Right ventricle myocardium inferior (tissue), 1 donor: ENCODE data around the gene ZFR. TPM values are rescaled to one million over a fixed set of nuclear protein-coding genes. Genes with fewer than 3 reads are reported as not detected.
"Not testable (repeated sequence)": the region's sequence is repeated elsewhere in the genome, so short reads cannot be mapped to it uniquely, and the experiment has no call there.

ENCODE experiments used
- ATAC-seq: fragments of 200-7000 bp; cut with Tn5 transposase; one replicate; pipeline ENCODE4 v1.9.1; 2020; ENCODE audit warnings: mild to moderate bottlenecking, moderate library complexity
- DNase-seq: peaks from one replicate; pipeline ENCODE4 v3.0.0; 2021; ENCODE audit errors: missing footprints
- intact Hi-C: fragments of 100-400 bp; cut with DNase I; formaldehyde crosslinking; loops from one replicate; pipeline ENCODE4 v1.11.0; 2022
- total RNA-seq: library from RNA; stranded (reverse); fragmentation: NEBNext Ultra II Directional; extraction: Animal tissue kit (Norgen Biotek cat#: 25700); gene quantifications from one replicate; pipeline ENCODE4 v1.2.1, GENCODE V29; 2021
- donor health status: DM: no; HTN: yes; CAD: no; lungs with severe emphysema.

The ZFR gene
- total RNA-seq, 1 donor from 2014 or later: 51.8 TPM

DNA sequence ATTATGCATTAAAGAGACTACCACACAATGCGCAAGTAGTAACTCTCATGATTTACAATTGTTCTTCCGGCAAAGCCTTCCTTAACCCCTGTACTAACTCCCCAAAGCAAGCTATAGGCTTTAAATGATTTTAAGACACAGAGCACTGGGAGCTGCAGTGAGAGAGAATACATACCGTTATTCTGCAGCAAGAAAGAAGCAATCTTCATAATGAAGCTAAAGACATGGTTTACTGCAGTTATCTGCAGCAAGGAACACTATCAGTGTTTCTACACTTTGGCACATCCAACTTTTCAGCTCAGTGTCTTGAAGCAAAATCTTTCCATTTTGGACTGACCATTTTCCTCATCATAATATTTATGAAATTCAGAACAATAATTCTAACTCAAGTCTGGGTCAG is 61.0 kb downstream of the ZFR start:
- DNase-seq (no peak), ATAC-seq (no peak)
- intact Hi-C loops: loop anchor here (10.0 kb wide), 1 partner anchor 839 kb away; no protein-coding TSS in a partner anchor

DNA sequence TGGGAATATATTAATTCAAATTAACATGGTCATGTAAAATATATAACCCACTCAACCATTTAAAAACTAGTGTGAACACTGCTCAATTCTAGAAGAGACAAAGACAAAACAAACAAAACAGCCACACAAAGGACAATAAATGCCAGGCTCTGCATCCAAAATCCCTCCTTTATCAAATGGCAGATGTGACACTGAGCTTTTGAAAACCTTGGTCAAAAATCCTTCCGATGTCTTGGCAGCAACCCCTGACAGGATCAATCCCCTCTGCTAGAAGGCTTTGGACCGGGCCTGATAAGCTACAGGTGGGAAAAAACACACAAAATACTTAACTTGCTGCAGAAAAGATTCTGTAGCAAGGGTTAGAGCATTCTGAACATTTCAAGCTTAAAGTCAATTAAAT is 61.5 kb downstream of the ZFR start:
- DNase-seq: no peak
- ATAC-seq: no peak
- intact Hi-C loops: loop anchor here (10.0 kb wide), 1 partner anchor 838 kb away; no protein-coding TSS in a partner anchor

DNA sequence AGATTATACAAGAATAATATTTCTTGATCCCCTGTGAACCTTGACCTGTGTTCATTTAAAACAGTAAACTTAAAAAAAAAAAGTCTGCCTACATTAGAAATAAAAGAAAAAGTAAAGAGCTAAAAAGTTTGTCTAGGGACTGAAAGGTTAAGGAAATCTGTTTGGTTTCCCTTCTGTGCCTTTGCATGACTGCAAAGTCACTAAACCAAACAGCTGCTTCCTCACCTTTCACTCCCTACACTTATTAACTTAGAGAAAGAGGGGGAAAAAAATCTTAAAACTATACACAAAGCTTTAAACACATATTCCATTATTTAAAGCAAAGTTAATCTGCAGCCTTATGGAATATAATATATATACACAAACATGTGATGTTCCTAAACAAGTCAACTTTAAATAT is 65.1 kb downstream of the ZFR start:
- no peak for DNase-seq
- no peak for ATAC-seq
- intact Hi-C loops: no loop called here

DNA sequence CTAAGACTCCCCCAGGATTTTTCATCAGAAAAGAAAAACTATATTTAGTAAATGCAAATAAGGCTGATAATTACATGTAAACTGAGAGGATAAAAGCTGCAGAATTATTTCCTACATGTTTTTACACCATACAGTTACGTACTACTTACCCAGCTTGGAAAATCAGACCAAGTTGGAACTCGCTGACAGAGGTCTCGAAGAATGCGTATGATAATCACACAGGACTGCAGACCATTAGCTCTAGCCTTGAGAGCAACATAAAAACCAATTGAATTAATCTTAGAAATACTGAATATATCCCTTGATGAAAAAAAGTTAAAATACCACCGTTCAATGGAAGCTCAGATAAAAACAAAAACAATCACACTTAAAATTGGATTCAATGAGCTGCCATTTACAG is 65.6 kb downstream of the ZFR start:
- intact Hi-C loops: no loop called here
- ATAC-seq: no peak
- no peak for DNase-seq

DNA sequence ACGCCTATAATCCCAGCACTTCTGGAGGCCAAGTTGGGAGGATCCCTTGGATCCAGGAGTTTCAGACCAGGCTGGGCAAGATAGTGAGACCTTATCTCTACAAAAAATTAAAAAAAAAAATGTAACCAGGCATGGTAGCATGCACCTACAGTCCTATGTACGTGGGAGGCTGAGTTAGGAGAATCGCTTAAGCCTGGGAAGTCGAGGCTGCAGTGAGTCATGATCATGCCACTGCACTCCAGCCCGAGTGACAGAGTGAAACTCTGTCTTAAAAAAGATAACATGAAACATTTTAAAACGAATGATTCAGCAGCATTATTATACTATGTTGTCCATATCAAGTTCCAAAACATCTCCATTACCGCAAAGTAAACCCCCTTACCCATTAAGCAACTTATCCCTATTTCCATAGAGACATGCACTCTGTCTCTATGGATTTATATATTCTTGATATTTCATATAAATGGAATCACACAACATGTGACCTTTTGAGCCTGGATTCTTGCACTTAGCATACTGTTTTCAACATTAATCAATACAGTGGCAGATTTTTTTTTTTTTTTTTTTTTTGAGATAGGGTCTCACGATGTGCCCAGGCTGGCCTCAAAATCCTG is 74.9 kb downstream of the ZFR start:
- DNase-seq (no peak), ATAC-seq (no peak)
- intact Hi-C loops: no loop called here

DNA sequence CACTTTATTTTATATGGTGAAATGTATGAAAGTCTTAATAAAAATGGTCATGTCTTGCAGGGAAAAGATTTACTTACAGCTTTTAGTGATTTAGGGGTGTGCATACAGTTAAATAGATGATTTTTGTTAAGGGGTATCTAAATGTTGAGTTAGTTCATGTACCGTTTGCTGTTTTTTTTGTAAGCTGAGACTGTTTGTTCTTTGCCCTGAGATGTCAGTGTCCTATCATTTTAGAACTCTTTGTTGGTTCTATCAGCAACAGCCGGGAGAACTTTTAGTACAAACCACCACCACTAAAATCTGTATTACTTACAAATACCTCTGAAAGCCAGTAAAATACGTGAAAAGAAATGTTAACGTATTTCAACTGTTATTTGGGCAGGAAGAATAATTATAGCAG is 75.5 kb downstream of the ZFR start:
- intact Hi-C loops: no loop called here

DNA sequence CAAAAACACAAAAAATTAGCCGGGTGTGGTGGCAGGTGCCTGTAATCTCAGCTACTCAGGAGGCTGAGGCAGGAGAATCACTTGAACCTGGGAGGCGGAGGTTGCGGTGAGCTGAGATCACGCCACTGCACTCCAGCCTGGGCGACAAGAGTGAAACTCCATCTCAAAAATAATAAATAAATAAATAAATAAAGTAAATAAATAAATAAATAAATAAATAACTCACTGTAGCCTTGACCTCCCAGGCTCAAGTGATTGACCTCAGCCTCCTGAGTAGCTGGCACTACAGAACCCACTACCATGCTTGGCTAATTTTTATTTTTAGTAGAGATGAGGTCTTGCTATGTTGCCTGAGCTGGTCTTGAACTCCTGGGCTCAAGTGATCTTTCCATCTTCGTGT is 77.3 kb downstream of the ZFR start:
- intact Hi-C loops: not testable (repeated sequence)

More for the DNA sequence above, 75.5 kb downstream of the ZFR start:
- ATAC-seq (no peak), DNase-seq (no peak)

DNA sequence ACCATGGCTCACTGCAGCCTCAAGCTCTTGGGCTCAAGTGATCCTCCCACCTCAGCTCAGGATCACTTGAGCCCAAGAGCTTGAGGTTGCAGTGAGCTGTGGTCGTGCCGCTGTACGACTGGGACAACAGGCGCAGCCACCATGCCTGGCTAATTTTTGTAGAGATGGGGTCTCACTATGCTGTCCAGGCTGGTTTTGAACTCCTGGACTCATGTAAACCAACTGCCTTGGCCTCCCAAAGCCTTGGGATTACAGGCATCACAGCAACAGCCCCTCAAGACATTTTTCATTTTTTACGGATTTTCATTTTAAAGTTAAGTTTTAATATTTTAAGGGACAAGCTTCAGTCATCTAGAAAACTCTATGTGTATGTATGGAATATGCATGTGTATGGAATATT is 78.9 kb downstream of the ZFR start:
- DNase-seq: no peak
- intact Hi-C loops: no loop called here
- no peak for ATAC-seq

More for the DNA sequence above, 77.3 kb downstream of the ZFR start:
- ATAC-seq, DNase-seq: not testable (repeated sequence)

DNA sequence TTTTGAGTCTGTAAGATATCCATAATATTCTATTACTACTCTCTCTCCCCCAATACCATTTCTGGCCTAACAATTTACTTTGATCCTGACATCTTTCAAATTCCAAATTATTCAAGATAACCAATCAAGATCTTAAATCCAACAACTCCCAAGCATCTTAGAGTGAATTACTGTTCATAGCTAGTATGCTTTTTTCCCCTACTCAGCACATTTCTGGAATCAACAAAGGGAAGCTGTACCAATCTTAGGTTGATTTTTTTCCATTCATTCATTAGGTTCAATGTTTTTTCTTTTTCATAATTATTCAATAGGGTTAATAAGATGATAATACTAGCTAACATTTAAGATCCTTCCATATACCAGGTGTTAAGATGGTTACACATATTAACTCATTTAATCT is 81.5 kb downstream of the ZFR start:
- no peak for DNase-seq
- no peak for ATAC-seq
- intact Hi-C loops: no loop called here

DNA sequence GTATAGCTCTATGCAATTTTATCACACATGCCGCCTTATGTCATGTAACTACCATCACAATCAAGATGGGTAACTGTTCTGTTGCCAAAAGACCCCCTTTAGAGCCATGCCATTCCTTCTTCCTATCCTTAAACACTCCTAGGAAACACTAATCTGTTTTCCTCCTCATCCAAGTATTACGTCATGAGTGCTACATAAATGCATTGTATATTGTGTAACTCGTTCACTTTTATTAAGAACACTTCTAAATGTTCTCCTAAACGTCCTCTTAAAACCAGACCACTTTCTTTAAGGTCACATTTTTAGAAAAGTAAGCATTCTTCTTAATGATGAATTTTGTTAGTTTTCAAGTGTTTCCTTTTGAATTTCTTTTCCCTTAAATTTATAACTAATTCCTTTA is 82.0 kb downstream of the ZFR start:
- DNase-seq: no peak
- ATAC-seq: no peak
- intact Hi-C loops: no loop called here

DNA sequence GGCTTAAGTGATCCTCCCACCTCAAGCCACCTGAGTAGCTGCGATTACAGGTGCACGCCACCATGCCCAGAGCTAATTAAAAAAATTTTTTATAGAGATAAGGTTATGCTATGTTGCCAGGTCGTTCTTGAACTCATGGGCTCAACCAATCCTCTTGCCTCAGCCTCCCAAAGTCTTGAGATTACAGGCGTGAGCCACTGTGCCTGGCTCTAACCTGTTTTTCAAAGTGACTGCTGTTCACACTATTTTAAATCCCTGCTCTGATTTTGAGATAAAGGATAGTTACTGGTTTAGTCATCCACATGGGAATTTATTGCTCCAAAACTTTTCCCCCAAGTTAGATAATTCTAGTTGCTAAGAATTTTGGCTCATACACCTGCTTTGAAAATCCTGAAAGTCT is 83.6 kb downstream of the ZFR start:
- ATAC-seq (no peak), DNase-seq (no peak)
- intact Hi-C loops: no loop called here

DNA sequence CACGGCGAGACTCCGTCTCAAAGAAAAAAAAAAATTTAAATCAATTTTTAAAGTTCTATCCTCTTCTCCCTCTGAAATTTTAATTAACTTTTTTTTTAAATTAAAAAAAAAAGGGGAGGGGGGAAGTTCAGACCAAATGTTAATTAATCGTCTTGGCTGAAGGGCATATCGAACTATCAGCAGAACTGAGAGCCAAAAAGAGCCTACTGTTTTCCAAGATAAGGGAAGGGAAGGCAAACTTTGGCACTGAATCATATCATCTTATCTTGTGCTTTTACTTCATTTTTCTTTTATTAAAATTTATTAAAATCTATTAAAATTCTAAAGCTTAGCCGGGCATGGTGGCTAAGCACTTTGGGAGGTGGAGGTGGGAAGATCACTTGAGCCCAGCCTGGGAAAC is 85.9 kb downstream of the ZFR start:
- DNase-seq (no peak), ATAC-seq (no peak)
- intact Hi-C loops: no loop called here

DNA sequence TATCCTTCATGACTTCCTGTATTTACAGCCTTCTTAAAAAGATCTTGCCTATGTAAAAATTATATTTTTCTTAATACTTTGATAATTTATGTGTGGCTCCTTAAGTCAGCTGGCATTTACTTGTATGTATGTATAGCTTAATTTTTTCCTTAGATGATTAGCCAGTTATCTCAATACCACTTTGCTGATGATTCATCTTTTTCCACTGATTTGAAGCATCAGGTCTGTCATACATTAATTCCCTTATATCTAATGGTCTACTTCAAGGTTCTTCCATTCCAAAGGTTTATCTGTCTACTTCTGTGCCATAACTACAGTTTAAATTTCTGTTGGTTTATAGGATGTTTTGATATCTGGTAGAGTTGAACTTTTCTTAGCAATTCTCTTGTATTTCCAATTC is 86.9 kb downstream of the ZFR start:
- intact Hi-C loops: no loop called here
- DNase-seq (no peak), ATAC-seq (no peak)

DNA sequence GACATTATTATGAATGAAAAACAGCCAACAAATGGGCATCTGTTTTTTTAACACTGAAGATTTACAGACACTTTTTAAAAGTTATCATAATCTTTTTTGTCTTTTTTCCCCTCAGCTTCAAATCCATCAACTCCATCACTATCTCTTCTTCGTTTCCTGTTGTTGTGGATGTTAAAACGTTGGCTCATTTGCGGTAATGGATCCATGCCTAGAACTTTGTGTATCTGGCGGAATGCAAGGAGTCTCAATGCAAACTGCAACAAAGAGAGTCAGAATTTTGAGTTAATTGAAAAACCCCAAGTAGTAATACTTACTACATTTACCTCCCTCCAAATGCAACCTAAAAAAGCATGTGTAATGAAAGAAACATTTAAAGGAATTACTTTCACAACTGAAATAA is 88.9 kb downstream of the ZFR start:
- ATAC-seq (no peak), DNase-seq (no peak)
- intact Hi-C loops: no loop called here

DNA sequence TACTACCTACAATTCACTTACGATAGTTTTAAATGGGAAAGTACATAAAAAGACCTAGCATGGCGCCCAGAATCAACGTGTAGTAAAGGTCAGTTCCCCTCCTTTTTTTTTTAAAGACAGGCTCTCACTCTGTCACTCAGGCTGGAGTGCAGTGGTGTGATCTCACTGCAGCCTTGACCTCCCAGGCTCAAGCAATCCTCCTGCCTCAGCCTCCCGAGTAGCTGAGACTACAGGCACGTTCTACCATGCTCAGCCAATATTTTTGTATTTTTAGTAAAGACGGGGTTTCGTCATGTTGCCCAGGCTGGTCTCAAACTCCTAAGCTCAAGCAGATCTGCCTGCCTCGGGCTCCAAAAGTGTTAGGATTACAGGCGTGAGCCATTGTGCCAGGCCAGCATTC is 91.1 kb downstream of the ZFR start:
- no peak for ATAC-seq
- intact Hi-C loops: no loop called here

DNA sequence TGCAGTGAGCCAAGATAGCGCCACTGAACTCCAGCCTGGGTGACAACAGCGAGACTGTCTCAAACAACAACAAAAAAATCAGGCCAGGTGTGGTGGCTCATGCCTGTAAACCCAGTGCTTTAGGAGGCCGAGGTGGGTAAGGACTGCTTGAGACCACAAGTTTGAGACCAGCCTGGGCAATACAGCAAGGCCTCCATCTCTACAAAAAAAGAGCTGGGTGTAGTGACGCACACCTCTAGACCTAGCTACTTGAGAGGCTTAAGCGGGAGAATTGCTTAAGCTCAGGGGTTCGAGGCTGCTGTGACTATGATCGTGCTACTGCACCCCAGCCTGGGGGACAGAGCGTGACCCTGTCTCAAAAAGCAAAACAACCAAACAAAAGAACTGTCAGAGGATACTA is 91.9 kb downstream of the ZFR start:
- intact Hi-C loops: no loop called here
- DNase-seq: no peak
- ATAC-seq: no peak

More for the DNA sequence above, 91.1 kb downstream of the ZFR start:
- no peak for DNase-seq

DNA sequence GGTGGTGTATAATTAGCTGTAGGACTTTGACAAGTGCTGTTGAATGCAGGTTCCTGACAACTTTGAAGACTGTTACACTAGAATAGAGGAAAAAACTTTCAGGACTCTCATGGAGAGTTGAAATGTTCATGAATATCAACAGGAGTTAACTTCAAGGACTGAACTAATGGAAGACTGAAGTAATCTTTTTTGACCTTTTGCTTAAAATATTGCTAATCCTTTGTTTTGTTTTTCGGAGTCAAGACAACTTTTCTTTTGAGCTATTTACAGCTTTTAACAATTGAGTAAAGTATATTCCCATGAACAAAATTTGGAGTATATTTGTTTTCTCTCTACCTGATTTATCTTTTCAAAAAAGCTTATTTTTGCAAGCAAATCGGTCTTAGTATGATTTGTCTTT is 97.7 kb downstream of the ZFR start:
- ATAC-seq: no peak
- no peak for DNase-seq
- intact Hi-C loops: no loop called here

DNA sequence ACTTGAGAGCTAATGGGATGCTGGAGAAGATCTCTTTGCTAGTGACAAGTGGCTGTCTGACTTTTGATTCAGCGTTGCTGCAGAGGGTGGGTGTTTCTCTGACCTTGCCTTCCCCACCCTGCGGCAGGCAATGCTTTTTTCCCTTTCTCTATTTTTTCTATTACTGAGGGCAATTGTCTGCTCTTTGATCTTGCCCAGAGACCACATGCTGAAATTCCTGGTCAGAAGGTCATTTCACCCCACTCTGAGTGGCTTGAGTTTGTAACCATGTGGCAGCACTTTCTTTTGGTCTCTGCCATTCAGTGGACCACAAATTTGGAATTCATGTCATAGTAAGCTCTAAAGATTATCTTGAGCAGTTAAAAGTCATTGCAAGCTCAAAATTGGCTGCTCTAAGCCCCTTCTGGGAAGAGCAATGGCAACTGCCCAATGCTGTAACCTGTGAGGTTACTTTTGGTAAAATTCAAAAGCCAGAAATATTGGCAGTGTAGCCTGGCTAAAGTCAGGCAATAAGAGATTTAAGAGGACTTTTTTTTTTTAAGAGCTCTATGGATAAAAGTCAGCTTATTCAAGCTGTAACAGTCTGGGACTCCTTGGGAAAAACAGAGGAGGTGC is 101.4 kb downstream of the ZFR start:
- DNase-seq (no peak), ATAC-seq (no peak)
- intact Hi-C loops: no loop called here

DNA sequence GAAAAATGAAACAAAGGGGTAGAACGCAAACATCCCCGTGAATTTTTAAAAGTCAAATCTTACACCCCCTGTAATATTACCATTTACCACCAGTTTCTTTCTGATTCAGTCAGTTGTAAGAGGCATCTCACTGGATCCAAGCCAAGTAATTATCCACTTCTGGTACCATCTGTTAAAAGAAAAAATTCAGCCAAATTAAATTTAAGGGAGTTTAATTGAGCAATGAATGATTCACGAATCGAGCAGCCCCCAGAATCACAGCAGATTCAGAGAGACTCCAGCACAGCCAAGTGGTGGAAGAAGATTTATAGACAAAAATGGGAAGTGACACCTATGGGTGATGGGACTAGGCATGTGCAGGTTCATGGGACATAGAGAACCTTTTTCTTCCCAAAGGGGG is 101.9 kb downstream of the ZFR start:
- intact Hi-C loops: no loop called here
- no peak for DNase-seq
- ATAC-seq: no peak

DNA sequence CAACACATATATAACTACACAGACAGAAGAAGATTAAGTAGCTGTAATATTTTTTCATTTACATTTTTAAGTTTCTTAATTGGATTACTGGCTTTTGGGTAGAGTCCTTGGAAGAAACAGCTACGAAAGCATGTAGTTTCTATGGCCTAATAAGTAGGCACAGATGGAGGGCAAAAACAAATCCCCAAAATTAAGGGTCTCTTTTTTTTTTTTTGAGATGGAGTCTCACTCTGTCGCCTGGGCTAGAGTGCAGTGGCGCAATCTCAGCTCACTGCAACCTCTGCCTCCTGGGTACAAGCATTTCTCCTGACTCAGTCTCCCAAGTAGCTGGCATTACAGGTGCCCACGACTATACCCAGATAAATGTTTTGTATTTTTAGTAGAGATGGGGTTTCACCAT is 104.7 kb downstream of the ZFR start:
- no peak for ATAC-seq
- DNase-seq: no peak
- intact Hi-C loops: no loop called here

DNA sequence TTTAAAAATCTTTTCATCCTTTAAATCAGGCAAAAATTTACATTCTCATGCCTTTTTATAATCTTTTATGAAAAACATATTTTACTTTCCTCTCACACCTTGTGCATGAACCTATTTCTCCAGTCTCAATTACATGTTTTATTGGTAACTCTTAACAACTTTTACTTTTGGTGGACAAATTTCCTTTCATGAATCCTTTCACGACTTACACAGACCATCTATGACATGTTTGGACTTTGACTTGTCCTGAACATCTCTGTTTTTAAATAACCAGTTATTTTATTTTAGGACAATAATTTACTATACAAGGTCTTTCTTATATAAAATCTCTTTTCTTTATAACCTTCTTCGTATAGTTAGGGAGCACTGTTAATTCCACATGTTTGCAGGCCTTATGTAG is 105.3 kb downstream of the ZFR start:
- intact Hi-C loops: no loop called here
- DNase-seq (no peak), ATAC-seq (no peak)
